Measurements from ENCODE around the gene PIGQ.

The PIGQ gene

GRCh38 chr16:620700-621525 is 51.1 kb downstream of the PIGQ start:
- TF ChIP-seq GATA3 (IDR thresholded peaks at IDR 0.05; ENCODE audit: low read depth, low read length), result no peak

GRCh38 chr16:621526-622105 is 51.8 kb downstream of the PIGQ start:
- TF ChIP-seq GATA3 (IDR thresholded peaks at IDR 0.05; ENCODE audit: low read depth, low read length) (no peak), GATA2 (IDR thresholded peaks at IDR 0.05; ENCODE audit: low read depth, low read length) (no peak)

- TF ChIP-seq GATA3 (IDR thresholded peaks at IDR 0.05; ENCODE audit: low read depth, low read length), result no peak
- TF ChIP-seq GATA2 (IDR thresholded peaks at IDR 0.05; ENCODE audit: low read depth, low read length), result no peak
These were observed 53.1 kb downstream of the PIGQ start for GRCh38 chr16:622920-623280.

GRCh38 chr16:624526-625070 is 54.8 kb downstream of the PIGQ start:
- no peak for TF ChIP-seq GATA2 (IDR thresholded peaks at IDR 0.05; ENCODE audit: low read depth, low read length)
- TF ChIP-seq GATA3 (IDR thresholded peaks at IDR 0.05; ENCODE audit: low read depth, low read length), result no peak

- TF ChIP-seq GATA3 (IDR thresholded peaks at IDR 0.05; ENCODE audit: low read depth, low read length) (no peak), GATA2 (IDR thresholded peaks at IDR 0.05; ENCODE audit: low read depth, low read length) (no peak)
These were observed 55.6 kb downstream of the PIGQ start for GRCh38 chr16:625117-625976.

GRCh38 chr16:625977-626765 is 56.4 kb downstream of the PIGQ start:
- no peak for TF ChIP-seq GATA2 (IDR thresholded peaks at IDR 0.05; ENCODE audit: low read depth, low read length)
- no peak for TF ChIP-seq GATA3 (IDR thresholded peaks at IDR 0.05; ENCODE audit: low read depth, low read length)

- TF ChIP-seq GATA2 (IDR thresholded peaks at IDR 0.05; ENCODE audit: low read depth, low read length) (no peak), GATA3 (IDR thresholded peaks at IDR 0.05; ENCODE audit: low read depth, low read length) (no peak)
These were observed 57.2 kb downstream of the PIGQ start for GRCh38 chr16:626787-627453.

- TF ChIP-seq GATA3 (IDR thresholded peaks at IDR 0.05; ENCODE audit: low read depth, low read length) (no peak), GATA2 (IDR thresholded peaks at IDR 0.05; ENCODE audit: low read depth, low read length) (no peak)
These were observed 57.9 kb downstream of the PIGQ start for GRCh38 chr16:627454-628239.

- TF ChIP-seq GATA3 (IDR thresholded peaks at IDR 0.05; ENCODE audit: low read depth, low read length) (no peak), GATA2 (IDR thresholded peaks at IDR 0.05; ENCODE audit: low read depth, low read length) (no peak)
These were observed 58.7 kb downstream of the PIGQ start for GRCh38 chr16:628321-629061.

GRCh38 chr16:629185-629832 is 59.5 kb downstream of the PIGQ start:
- no peak for TF ChIP-seq GATA2 (IDR thresholded peaks at IDR 0.05; ENCODE audit: low read depth, low read length)

GRCh38 chr16:629833-630248 is 60.1 kb downstream of the PIGQ start:
- no peak for TF ChIP-seq GATA2 (IDR thresholded peaks at IDR 0.05; ENCODE audit: low read depth, low read length)
- TF ChIP-seq GATA3 (IDR thresholded peaks at IDR 0.05; ENCODE audit: low read depth, low read length), result no peak

Data from SH-SY5Y (cell line).